ENCODE measurements around the gene GFER. TPM values are rescaled to one million over a fixed set of nuclear protein-coding genes. Genes with fewer than 3 reads are reported as not detected.
A peak's percentile ranks its signal among the peaks of the same experiment; 100 is the strongest.
"Not testable (repeated sequence)": the region's sequence is repeated elsewhere in the genome, so short reads cannot be mapped to it uniquely, and the experiment has no call there.

The GFER gene
- total RNA-seq, 2 experiments from 2014 or later: 25.0 to 25.8 TPM

- H3K4me1 Mint-ChIP-seq: peaks cover 4% of the 10 kb centered on the region
- no peak overlapping the region for H3K27ac Mint-ChIP-seq
- H3K9me3 Mint-ChIP-seq (ENCODE audit: low read depth): no peaks in the 10 kb centered on the region
- no peaks in the 10 kb centered on the region for H3K36me3 Mint-ChIP-seq (ENCODE audit: low read depth)
- no peak for DNase-seq
- H3K4me3 Mint-ChIP-seq: no peak overlapping the region
- peaks cover 7% of the 10 kb centered on the region for H3K27me3 Mint-ChIP-seq
- ChIA-PET POLR2A (no interaction called here), CTCF (interaction anchor here (1.4 kb wide), 2 partner anchors 11 to 112 kb away, joined by 3 to 4 read pairs; no protein-coding TSS in a partner anchor)
- intact Hi-C loops (cut with DNase I, micrococcal nuclease): loop anchor here in 1 of 2 experiments (10.0 kb wide), 1 partner anchor 456 kb away; no protein-coding TSS in a partner anchor
- ATAC-seq: no peak
Measured at GRCh38 chr16:2028620-2029220, 44.7 kb downstream of the GFER start.

GRCh38 chr16:2029350-2029749 lies 45.4 kb downstream of the GFER start:
- peaks cover 7% of the 10 kb centered on the region for H3K27me3 Mint-ChIP-seq
- DNase-seq (no peak), ATAC-seq (no peak)
- no peaks in the 10 kb centered on the region for H3K36me3 Mint-ChIP-seq (ENCODE audit: low read depth)
- peaks cover under 1% of the 10 kb centered on the region for H3K4me1 Mint-ChIP-seq
- H3K9me3 Mint-ChIP-seq (ENCODE audit: low read depth): no peaks in the 10 kb centered on the region
- H3K4me3 Mint-ChIP-seq: no peak overlapping the region
- ChIA-PET POLR2A (no interaction called here), CTCF (no interaction called here)
- H3K27ac Mint-ChIP-seq: no peak overlapping the region
- intact Hi-C loops (cut with DNase I, micrococcal nuclease): loop anchor here in 1 of 2 experiments (10.0 kb wide), 1 partner anchor 455 kb away; no protein-coding TSS in a partner anchor

- Mint-ChIP-seq H3K27ac (no peak overlapping the region), H3K4me1 (no peaks in the 10 kb centered on the region), H3K27me3 (peaks cover 7% of the 10 kb centered on the region), H3K4me3 (no peak overlapping the region), H3K36me3 (ENCODE audit: low read depth) (no peaks in the 10 kb centered on the region), H3K9me3 (ENCODE audit: low read depth) (no peaks in the 10 kb centered on the region)
- CTCF ChIA-PET: no interaction called here
- POLR2A ChIA-PET: no interaction called here
- ATAC-seq: no peak
- intact Hi-C loops (cut with DNase I, micrococcal nuclease): no loop called here
- DNase-seq: no peak
Measured at GRCh38 chr16:2030036-2030435, 46.0 kb downstream of the GFER start.

- CTCF ChIA-PET: no interaction called here
- POLR2A ChIA-PET: no interaction called here
- Mint-ChIP-seq H3K36me3 (ENCODE audit: low read depth) (no peaks in the 10 kb centered on the region), H3K9me3 (ENCODE audit: low read depth) (no peaks in the 10 kb centered on the region), H3K4me1 (no peaks in the 10 kb centered on the region), H3K27ac (no peak overlapping the region), H3K4me3 (no peak overlapping the region), H3K27me3 (peaks cover 4% of the 10 kb centered on the region)
- intact Hi-C loops (cut with DNase I, micrococcal nuclease): no loop called here
- DNase-seq (no peak), ATAC-seq (no peak)
Measured at GRCh38 chr16:2031081-2031577, 47.1 kb downstream of the GFER start.

GRCh38 chr16:2032285-2033056 lies 48.5 kb downstream of the GFER start:
- intact Hi-C loops (cut with DNase I, micrococcal nuclease): no loop called here
- ChIA-PET CTCF (interaction anchor here (0.6 to 0.9 kb wide), 2 partner anchors 10 to 17 kb away, joined by 3 read pairs; no protein-coding TSS in a partner anchor), POLR2A (interaction anchor here (0.6 kb wide), 1 partner anchor 89 kb away, joined by 3 read pairs; no protein-coding TSS in a partner anchor)
- H3K4me3 Mint-ChIP-seq: no peak overlapping the region
- H3K4me1 Mint-ChIP-seq: no peaks in the 10 kb centered on the region
- no peak overlapping the region for H3K27ac Mint-ChIP-seq
- no peaks in the 10 kb centered on the region for H3K36me3 Mint-ChIP-seq (ENCODE audit: low read depth)
- H3K9me3 Mint-ChIP-seq (ENCODE audit: low read depth): no peaks in the 10 kb centered on the region
- peaks cover 3% of the 10 kb centered on the region for H3K27me3 Mint-ChIP-seq
- no peak for ATAC-seq
- no peak for DNase-seq

- no peaks in the 10 kb centered on the region for H3K36me3 Mint-ChIP-seq (ENCODE audit: low read depth)
- ChIA-PET POLR2A (no interaction called here), CTCF (interaction anchor here (0.6 kb wide), 1 partner anchor 162 kb away, joined by 4 read pairs; no protein-coding TSS in a partner anchor)
- no peak overlapping the region for H3K27ac Mint-ChIP-seq
- intact Hi-C loops (cut with DNase I, micrococcal nuclease): no loop called here
- peak; percentile 50 for ATAC-seq
- no peaks in the 10 kb centered on the region for H3K4me1 Mint-ChIP-seq
- no peaks in the 10 kb centered on the region for H3K27me3 Mint-ChIP-seq
- no peak overlapping the region for H3K4me3 Mint-ChIP-seq
- DNase-seq: peak; percentile 35
- no peaks in the 10 kb centered on the region for H3K9me3 Mint-ChIP-seq (ENCODE audit: low read depth)
Measured at GRCh38 chr16:2033057-2033908, 49.3 kb downstream of the GFER start.

- intact Hi-C loops (cut with DNase I, micrococcal nuclease): not testable (repeated sequence)
Measured at GRCh38 chr16:2033909-2034695, 50.1 kb downstream of the GFER start.

GRCh38 chr16:2034696-2035430 lies 50.9 kb downstream of the GFER start:
- intact Hi-C loops (cut with DNase I, micrococcal nuclease): no loop called here
- no peaks in the 10 kb centered on the region for H3K4me1 Mint-ChIP-seq
- no peaks in the 10 kb centered on the region for H3K27me3 Mint-ChIP-seq
- POLR2A ChIA-PET: no interaction called here
- H3K9me3 Mint-ChIP-seq (ENCODE audit: low read depth): no peaks in the 10 kb centered on the region
- H3K27ac Mint-ChIP-seq: no peak overlapping the region
- CTCF ChIA-PET: no interaction called here
- ATAC-seq: no peak
- H3K4me3 Mint-ChIP-seq: no peak overlapping the region
- DNase-seq: no peak
- no peaks in the 10 kb centered on the region for H3K36me3 Mint-ChIP-seq (ENCODE audit: low read depth)

More at GRCh38 chr16:2033909-2034695, 50.1 kb downstream of the GFER start:
- DNase-seq; POLR2A ChIA-PET; ATAC-seq; H3K4me1 Mint-ChIP-seq; H3K4me3 Mint-ChIP-seq; H3K27me3 Mint-ChIP-seq; H3K27ac Mint-ChIP-seq; H3K9me3 Mint-ChIP-seq (ENCODE audit: low read depth); H3K36me3 Mint-ChIP-seq (ENCODE audit: low read depth): not testable (repeated sequence)
- CTCF ChIA-PET: interaction anchor here (0.6 kb wide), 1 partner anchor 161 kb away, joined by 4 read pairs; no protein-coding TSS in a partner anchor

GRCh38 chr16:2035431-2036199 lies 51.6 kb downstream of the GFER start:
- Mint-ChIP-seq H3K9me3 (ENCODE audit: low read depth) (no peaks in the 10 kb centered on the region), H3K4me1 (no peaks in the 10 kb centered on the region), H3K27me3 (no peaks in the 10 kb centered on the region), H3K36me3 (ENCODE audit: low read depth) (no peaks in the 10 kb centered on the region), H3K27ac (no peak overlapping the region), H3K4me3 (no peak overlapping the region)
- ChIA-PET CTCF (no interaction called here), POLR2A (no interaction called here)
- no peak for ATAC-seq
- intact Hi-C loops (cut with DNase I, micrococcal nuclease): no loop called here
- DNase-seq: no peak

Data from activated CD4-positive, alpha-beta T cell treated with anti-CD3 and anti-CD28 coated beads for 36 hours (primary cell).